ENCODE data around the gene ABCC6.

DNA sequence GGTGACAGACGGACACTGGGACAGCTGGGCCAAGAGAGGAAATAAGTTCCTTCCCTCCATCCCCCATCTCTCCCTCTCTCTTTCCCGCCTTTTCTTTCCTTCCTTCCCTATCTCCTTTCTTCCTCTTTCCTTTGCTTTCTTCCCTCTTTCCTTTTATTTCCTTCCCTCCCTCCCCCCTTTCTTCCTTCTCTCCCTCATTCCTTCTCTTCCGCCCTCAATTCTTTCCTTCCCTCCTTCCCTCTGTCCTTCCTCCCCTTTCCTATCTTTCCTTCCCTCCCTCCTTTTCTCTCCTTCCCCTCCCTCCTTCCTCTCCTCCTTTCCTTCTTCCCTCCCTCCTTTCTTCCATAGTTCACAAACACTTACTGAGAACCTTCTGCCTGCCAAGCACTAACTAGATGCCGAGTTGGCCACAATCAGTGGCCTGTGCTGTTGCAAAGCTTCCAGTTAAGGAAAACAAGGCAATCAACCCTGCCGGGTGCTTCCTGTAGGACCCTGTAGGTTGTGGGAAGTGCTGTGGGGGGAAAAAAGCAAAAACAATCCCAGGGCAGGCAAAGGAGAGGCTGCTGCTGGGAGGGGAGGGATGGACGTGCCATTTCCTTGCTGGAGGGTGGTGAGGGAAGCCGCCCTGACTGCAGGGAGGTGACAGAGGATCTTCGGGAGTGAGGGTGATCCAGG is 31.7 kb downstream of the ABCC6 start:
- TF ChIP-seq POLR2A (IDR thresholded peaks at IDR 0.05; ENCODE audit: low read depth, low read length) (no peak), NFE2L2 (IDR thresholded peaks at IDR 0.05; ENCODE audit: low read depth, low read length) (no peak), MXI1 (IDR thresholded peaks at IDR 0.05; ENCODE audit: borderline replicate concordance, low read depth, low read length) (no peak), CEBPB (IDR thresholded peaks at IDR 0.05; ENCODE audit: low read depth, low read length) (no peak), RAD21 (IDR thresholded peaks at IDR 0.05; ENCODE audit: low read length) (no peak), MAZ (IDR thresholded peaks at IDR 0.05; ENCODE audit: borderline replicate concordance, low read depth, low read length) (no peak), BHLHE40 (IDR thresholded peaks at IDR 0.05; ENCODE audit: low read depth, low read length) (no peak), RFX5 (IDR thresholded peaks at IDR 0.05; ENCODE audit: low read depth, low read length) (no peak), SMC3 (IDR thresholded peaks at IDR 0.05; ENCODE audit: low read depth, low read length) (no peak), MAFK (IDR thresholded peaks at IDR 0.05; ENCODE audit: low read depth, low read length) (no peak)
- TF ChIP-seq, protein P1, sequence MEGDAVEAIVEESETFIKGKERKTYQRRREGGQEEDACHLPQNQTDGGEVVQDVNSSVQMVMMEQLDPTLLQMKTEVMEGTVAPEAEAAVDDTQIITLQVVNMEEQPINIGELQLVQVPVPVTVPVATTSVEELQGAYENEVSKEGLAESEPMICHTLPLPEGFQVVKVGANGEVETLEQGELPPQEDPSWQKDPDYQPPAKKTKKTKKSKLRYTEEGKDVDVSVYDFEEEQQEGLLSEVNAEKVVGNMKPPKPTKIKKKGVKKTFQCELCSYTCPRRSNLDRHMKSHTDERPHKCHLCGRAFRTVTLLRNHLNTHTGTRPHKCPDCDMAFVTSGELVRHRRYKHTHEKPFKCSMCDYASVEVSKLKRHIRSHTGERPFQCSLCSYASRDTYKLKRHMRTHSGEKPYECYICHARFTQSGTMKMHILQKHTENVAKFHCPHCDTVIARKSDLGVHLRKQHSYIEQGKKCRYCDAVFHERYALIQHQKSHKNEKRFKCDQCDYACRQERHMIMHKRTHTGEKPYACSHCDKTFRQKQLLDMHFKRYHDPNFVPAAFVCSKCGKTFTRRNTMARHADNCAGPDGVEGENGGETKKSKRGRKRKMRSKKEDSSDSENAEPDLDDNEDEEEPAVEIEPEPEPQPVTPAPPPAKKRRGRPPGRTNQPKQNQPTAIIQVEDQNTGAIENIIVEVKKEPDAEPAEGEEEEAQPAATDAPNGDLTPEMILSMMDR (conservative IDR thresholded peaks at IDR 0.05; ENCODE audit: low read depth, low read length) = no peak
- TF ChIP-seq, protein P2, sequence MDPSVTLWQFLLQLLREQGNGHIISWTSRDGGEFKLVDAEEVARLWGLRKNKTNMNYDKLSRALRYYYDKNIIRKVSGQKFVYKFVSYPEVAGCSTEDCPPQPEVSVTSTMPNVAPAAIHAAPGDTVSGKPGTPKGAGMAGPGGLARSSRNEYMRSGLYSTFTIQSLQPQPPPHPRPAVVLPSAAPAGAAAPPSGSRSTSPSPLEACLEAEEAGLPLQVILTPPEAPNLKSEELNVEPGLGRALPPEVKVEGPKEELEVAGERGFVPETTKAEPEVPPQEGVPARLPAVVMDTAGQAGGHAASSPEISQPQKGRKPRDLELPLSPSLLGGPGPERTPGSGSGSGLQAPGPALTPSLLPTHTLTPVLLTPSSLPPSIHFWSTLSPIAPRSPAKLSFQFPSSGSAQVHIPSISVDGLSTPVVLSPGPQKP (IDR thresholded peaks at IDR 0.05; ENCODE audit: borderline replicate concordance, low read depth, low read length) = no peak
- TF ChIP-seq, protein P3, sequence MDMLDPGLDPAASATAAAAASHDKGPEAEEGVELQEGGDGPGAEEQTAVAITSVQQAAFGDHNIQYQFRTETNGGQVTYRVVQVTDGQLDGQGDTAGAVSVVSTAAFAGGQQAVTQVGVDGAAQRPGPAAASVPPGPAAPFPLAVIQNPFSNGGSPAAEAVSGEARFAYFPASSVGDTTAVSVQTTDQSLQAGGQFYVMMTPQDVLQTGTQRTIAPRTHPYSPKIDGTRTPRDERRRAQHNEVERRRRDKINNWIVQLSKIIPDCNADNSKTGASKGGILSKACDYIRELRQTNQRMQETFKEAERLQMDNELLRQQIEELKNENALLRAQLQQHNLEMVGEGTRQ (IDR thresholded peaks at IDR 0.05; ENCODE audit: low read depth, low read length) = no peak

Measured in IMR-90 (cell line).